ENCODE data around the gene CSRP1.

The CSRP1 gene

DNA sequence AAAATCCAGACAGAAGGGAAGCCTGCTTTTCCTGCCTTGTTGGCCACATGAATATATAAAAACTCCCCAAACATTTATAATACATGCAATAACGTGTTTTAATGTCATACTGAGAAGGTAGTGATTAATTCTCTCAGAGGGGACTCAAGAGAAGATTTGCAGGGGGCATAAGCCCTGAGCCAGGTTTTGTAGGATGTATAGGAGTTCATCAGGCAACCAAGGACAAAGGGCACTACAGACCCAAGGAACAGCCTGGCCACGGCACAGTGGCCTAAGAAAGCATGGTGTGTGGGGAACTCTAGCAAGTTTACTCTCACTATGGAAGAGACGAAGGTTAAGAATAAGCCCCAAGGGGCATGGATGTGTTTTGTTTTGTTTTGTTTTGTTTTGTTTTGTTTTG lies 70.0 kb downstream of the CSRP1 start:
- Histone ChIP-seq H3K9ac (ENCODE audit: low read length) (no peak overlapping the region), H4K8ac (ENCODE audit: low read depth, low read length) (no peak overlapping the region), H2BK15ac (replicated peaks; ENCODE audit: low read depth) (no peak overlapping the region), H3K27ac (ENCODE audit: low read depth, low read length) (no peak overlapping the region), H2BK5ac (ENCODE audit: low read length) (no peak overlapping the region), H3K4me1 (ENCODE audit: control insufficient read depth, low read depth, low read length) (no peaks in the 10 kb centered on the region), H2BK120ac (ENCODE audit: low read depth, low read length) (no peak overlapping the region), H4K5ac (ENCODE audit: low read length) (no peak overlapping the region), H3K27me3 (ENCODE audit: insufficient read depth, low read length, poor library complexity) (no peaks in the 10 kb centered on the region), H3K79me2 (ENCODE audit: control insufficient read depth, insufficient read depth, low read length) (no peaks in the 10 kb centered on the region), H2AK5ac (ENCODE audit: low read length) (no peak overlapping the region), H3K4ac (ENCODE audit: low read depth, low read length) (no peak overlapping the region), H3K18ac (ENCODE audit: low read length) (no peak overlapping the region), H3K4me2 (ENCODE audit: low read length) (no peak overlapping the region), H3K79me1 (ENCODE audit: low read length) (no peaks in the 10 kb centered on the region), H3K4me3 (ENCODE audit: low read length) (no peak overlapping the region), H3K36me3 (ENCODE audit: control insufficient read depth, insufficient read depth, low read length) (no peaks in the 10 kb centered on the region), H3K23ac (ENCODE audit: low read length) (no peak overlapping the region), H3K56ac (ENCODE audit: low read length) (no peak overlapping the region)
- WGBS (ENCODE audit: extremely low coverage, insufficient coverage, low lambda C conversion rate), result no CpG with 5 or more reads among the region's 3 CpGs
- DNase-seq, result no peak

DNA sequence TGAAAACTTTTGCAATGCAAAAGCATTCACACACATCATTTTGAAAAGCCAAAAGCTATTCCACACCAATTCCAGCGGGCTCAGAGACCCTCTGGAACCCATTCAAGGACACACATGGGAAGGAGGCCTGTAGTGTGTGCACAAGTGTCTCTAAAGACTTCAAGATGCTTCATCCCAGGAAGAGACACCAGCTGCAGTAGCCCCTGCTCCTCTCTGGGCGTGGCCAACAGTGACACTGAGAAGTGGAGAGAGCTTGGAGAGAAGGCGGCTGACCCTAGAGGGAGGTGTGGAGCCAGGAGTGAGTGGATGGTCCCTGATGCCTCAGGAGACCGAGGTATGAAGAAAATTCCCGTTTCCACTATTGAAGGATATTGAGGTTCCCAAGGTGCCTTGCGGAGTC lies 70.5 kb downstream of the CSRP1 start:
- Histone ChIP-seq H3K27ac (ENCODE audit: low read depth, low read length) (no peak overlapping the region), H3K4me3 (ENCODE audit: low read length) (no peak overlapping the region), H3K4me2 (ENCODE audit: low read length) (no peak overlapping the region), H3K56ac (ENCODE audit: low read length) (no peak overlapping the region), H3K18ac (ENCODE audit: low read length) (no peak overlapping the region), H3K4ac (ENCODE audit: low read depth, low read length) (no peak overlapping the region), H2AK5ac (ENCODE audit: low read length) (no peak overlapping the region), H2BK120ac (ENCODE audit: low read depth, low read length) (no peak overlapping the region), H2BK5ac (ENCODE audit: low read length) (no peak overlapping the region), H3K36me3 (ENCODE audit: control insufficient read depth, insufficient read depth, low read length) (no peaks in the 10 kb centered on the region), H3K79me2 (ENCODE audit: control insufficient read depth, insufficient read depth, low read length) (no peaks in the 10 kb centered on the region), H4K8ac (ENCODE audit: low read depth, low read length) (no peak overlapping the region), H3K9ac (ENCODE audit: low read length) (no peak overlapping the region), H3K23ac (ENCODE audit: low read length) (no peak overlapping the region), H3K27me3 (ENCODE audit: insufficient read depth, low read length, poor library complexity) (no peaks in the 10 kb centered on the region), H2BK15ac (replicated peaks; ENCODE audit: low read depth) (no peak overlapping the region), H3K4me1 (ENCODE audit: control insufficient read depth, low read depth, low read length) (no peaks in the 10 kb centered on the region), H3K79me1 (ENCODE audit: low read length) (no peaks in the 10 kb centered on the region), H4K5ac (ENCODE audit: low read length) (no peak overlapping the region)
- peak; percentile 90 for DNase-seq
- no CpG with 5 or more reads among the region's 6 CpGs for WGBS (ENCODE audit: extremely low coverage, insufficient coverage, low lambda C conversion rate)

- Histone ChIP-seq H3K36me3 (ENCODE audit: control insufficient read depth, insufficient read depth, low read length) (no peaks in the 10 kb centered on the region), H3K4me2 (ENCODE audit: low read length) (no peak overlapping the region), H2BK5ac (ENCODE audit: low read length) (no peak overlapping the region), H3K23ac (ENCODE audit: low read length) (no peak overlapping the region), H3K9ac (ENCODE audit: low read length) (no peak overlapping the region), H3K27me3 (ENCODE audit: insufficient read depth, low read length, poor library complexity) (no peaks in the 10 kb centered on the region), H3K4ac (ENCODE audit: low read depth, low read length) (no peak overlapping the region), H4K5ac (ENCODE audit: low read length) (no peak overlapping the region), H2BK15ac (replicated peaks; ENCODE audit: low read depth) (no peak overlapping the region), H3K79me2 (ENCODE audit: control insufficient read depth, insufficient read depth, low read length) (no peaks in the 10 kb centered on the region), H3K27ac (ENCODE audit: low read depth, low read length) (no peak overlapping the region), H2AK5ac (ENCODE audit: low read length) (no peak overlapping the region), H3K4me3 (ENCODE audit: low read length) (no peak overlapping the region), H4K8ac (ENCODE audit: low read depth, low read length) (no peak overlapping the region), H2BK120ac (ENCODE audit: low read depth, low read length) (no peak overlapping the region), H3K79me1 (ENCODE audit: low read length) (no peaks in the 10 kb centered on the region), H3K56ac (ENCODE audit: low read length) (no peak overlapping the region), H3K4me1 (ENCODE audit: control insufficient read depth, low read depth, low read length) (no peaks in the 10 kb centered on the region), H3K18ac (ENCODE audit: low read length) (no peak overlapping the region)
- DNase-seq, result no peak
- no CpG with 5 or more reads among the region's 3 CpGs for WGBS (ENCODE audit: extremely low coverage, insufficient coverage, low lambda C conversion rate)
Measured at GRCh38 chr1:201434266-201434665, 72.7 kb downstream of the CSRP1 start.

GRCh38 chr1:201433609-201434008 lies 73.3 kb downstream of the CSRP1 start:
- H3K79me2 ChIP-seq (ENCODE audit: control insufficient read depth, insufficient read depth, low read length), result no peaks in the 10 kb centered on the region
- H2AK5ac ChIP-seq (ENCODE audit: low read length), result no peak overlapping the region
- H3K4ac ChIP-seq (ENCODE audit: low read depth, low read length), result no peak overlapping the region
- H3K9ac ChIP-seq (ENCODE audit: low read length), result no peak overlapping the region
- no peaks in the 10 kb centered on the region for H3K27me3 ChIP-seq (ENCODE audit: insufficient read depth, low read length, poor library complexity)
- no peak overlapping the region for H3K27ac ChIP-seq (ENCODE audit: low read depth, low read length)
- no peak overlapping the region for H2BK15ac ChIP-seq (replicated peaks; ENCODE audit: low read depth)
- no peak overlapping the region for H2BK120ac ChIP-seq (ENCODE audit: low read depth, low read length)
- DNase-seq, result no peak
- no peaks in the 10 kb centered on the region for H3K79me1 ChIP-seq (ENCODE audit: low read length)
- H3K36me3 ChIP-seq (ENCODE audit: control insufficient read depth, insufficient read depth, low read length), result no peaks in the 10 kb centered on the region
- H2BK5ac ChIP-seq (ENCODE audit: low read length), result no peak overlapping the region
- no peak overlapping the region for H3K4me3 ChIP-seq (ENCODE audit: low read length)
- no peaks in the 10 kb centered on the region for H3K4me1 ChIP-seq (ENCODE audit: control insufficient read depth, low read depth, low read length)
- no peak overlapping the region for H4K8ac ChIP-seq (ENCODE audit: low read depth, low read length)
- H3K4me2 ChIP-seq (ENCODE audit: low read length), result no peak overlapping the region
- no peak overlapping the region for H3K56ac ChIP-seq (ENCODE audit: low read length)
- WGBS (ENCODE audit: extremely low coverage, insufficient coverage, low lambda C conversion rate), result no CpG with 5 or more reads among the region's 6 CpGs
- H4K5ac ChIP-seq (ENCODE audit: low read length), result no peak overlapping the region
- no peak overlapping the region for H3K23ac ChIP-seq (ENCODE audit: low read length)
- no peak overlapping the region for H3K18ac ChIP-seq (ENCODE audit: low read length)
